GM23338 (cell line): Measurements from ENCODE around the gene R3HCC1L. TPM values are rescaled to one million over a fixed set of nuclear protein-coding genes. Genes with fewer than 3 reads are reported as not detected.

Source experiments
- ATAC-seq: fragments of 200-7000 bp; cut with Tn5 transposase; 3 replicates; pipeline ENCODE4 v1.9.1; 2020
- DNase-seq: peaks from one replicate; pipeline ENCODE4 v3.0.0-alpha.2; 2015; ENCODE audit warnings: low spot score
- H2AFZ ChIP-seq: fragments of 200-600 bp; sonication (generic); 2 replicates; pipeline ENCODE4 v1.8.0; 2016; ENCODE audit warnings: antibody characterized with exemption, mild to moderate bottlenecking, moderate library complexity
- H3F3A ChIP-seq: fragments of 200-600 bp; sonication (generic); replicated peaks from 2 replicates; pipeline ENCODE4 v1.8.0; 2017; ENCODE audit warnings: antibody characterized with exemption, mixed run types, low read depth
- H3K27ac ChIP-seq: fragments of 200-600 bp; sonication (generic); 2 replicates; pipeline ENCODE4 v1.6.1; 2016; ENCODE audit warnings: low read depth
- H3K27me3 ChIP-seq: fragments of 200-600 bp; sonication (generic); 2 replicates; pipeline ENCODE4 v1.8.0; 2016; ENCODE audit warnings: mild to moderate bottlenecking, mixed run types, moderate library complexity; ENCODE audit not compliant: insufficient read depth
- H3K36me3 ChIP-seq: fragments of 200-600 bp; sonication (generic); 2 replicates; pipeline ENCODE4 v1.8.0; 2016; ENCODE audit warnings: mild to moderate bottlenecking; ENCODE audit not compliant: insufficient read depth
- H3K4me1 ChIP-seq: fragments of 200-600 bp; sonication (generic); 2 replicates; pipeline ENCODE4 v1.8.0; 2016; ENCODE audit warnings: mild to moderate bottlenecking, moderate library complexity; ENCODE audit not compliant: insufficient read depth
- H3K4me2 ChIP-seq: fragments of 200-600 bp; sonication (generic); 2 replicates; pipeline ENCODE4 v1.7.1; 2017; ENCODE audit warnings: mixed run types
- H3K4me3 ChIP-seq: fragments of 200-600 bp; sonication (generic); 2 replicates; pipeline ENCODE4 v1.6.1; 2016; ENCODE audit warnings: mixed run types
- H3K79me2 ChIP-seq: fragments of 200-600 bp; sonication (generic); replicated peaks from 2 replicates; pipeline ENCODE4 v1.8.0; 2017; ENCODE audit warnings: mild to moderate bottlenecking; ENCODE audit not compliant: insufficient read depth
- H3K9me2 ChIP-seq: fragments of 200-600 bp; sonication (generic); 2 replicates; pipeline ENCODE4 v1.8.0; 2017; ENCODE audit not compliant: insufficient read depth
- H4K20me1 ChIP-seq: fragments of 200-600 bp; sonication (generic); replicated peaks from 2 replicates; pipeline ENCODE4 v1.8.0; 2017; ENCODE audit warnings: mild to moderate bottlenecking; ENCODE audit not compliant: insufficient read depth
- H3K27ac Mint-ChIP-seq: 2 replicates; pipeline ENCODE4 v1.8.0; 2020; ENCODE audit warnings: inconsistent platforms, mild to moderate bottlenecking, moderate library complexity, mixed read lengths
- H3K27me3 Mint-ChIP-seq: 3 replicates; pipeline ENCODE4 v1.8.0; 2022; ENCODE audit warnings: low read depth, mild to moderate bottlenecking, moderate library complexity, mixed read lengths, inconsistent platforms; ENCODE audit not compliant: insufficient read depth, poor library complexity
- H3K36me3 Mint-ChIP-seq: 3 replicates; pipeline ENCODE4 v1.8.0; 2021; ENCODE audit warnings: low read depth, mild to moderate bottlenecking, inconsistent platforms, moderate library complexity, mixed read lengths
- H3K4me1 Mint-ChIP-seq: 3 replicates; pipeline ENCODE4 v1.8.0; 2020; ENCODE audit warnings: mild to moderate bottlenecking, inconsistent platforms, mixed read lengths
- H3K4me3 Mint-ChIP-seq: 3 replicates; pipeline ENCODE4 v1.8.0; 2021; ENCODE audit warnings: moderate library complexity, mild to moderate bottlenecking, inconsistent platforms, mixed read lengths
- H3K9me3 Mint-ChIP-seq: 3 replicates; pipeline ENCODE4 v1.8.0; 2020; ENCODE audit warnings: moderate library complexity, mild to moderate bottlenecking, inconsistent platforms, mixed read lengths
- CREB1 ChIP-seq: fragments of 250-450 bp; sonication (Bioruptor Pico); IDR thresholded peaks from 2 replicates; pipeline ENCODE4 v1.5.0; 2020; ENCODE audit warnings: low read depth, mild to moderate bottlenecking, moderate library complexity
- CTCF ChIP-seq, 2 experiments: fragments of 200-600 bp in 1 of 2; sonication (generic) in 1 of 2; conservative IDR thresholded peaks; 2 replicates each; pipeline versions ENCODE4 v1.5.1 to v1.6.1; 2016 to 2017; ENCODE audit warnings: antibody characterized with exemption in 2 of 2, low read depth in 2 of 2, mild to moderate bottlenecking in 2 of 2, moderate library complexity in 1 of 2
- ETS1 ChIP-seq: IDR thresholded peaks from 2 replicates; pipeline ENCODE4 v1.6.1; 2016; ENCODE audit warnings: antibody characterized with exemption
- JUNB ChIP-seq: IDR thresholded peaks from one replicate; pipeline ENCODE4 v1.6.1; 2016; ENCODE audit warnings: antibody characterized with exemption; ENCODE audit not compliant: unreplicated experiment
- NANOG ChIP-seq: IDR thresholded peaks from 2 replicates; pipeline ENCODE4 v1.6.1; 2016; ENCODE audit warnings: antibody characterized with exemption, borderline replicate concordance
- POLR2AphosphoS5 ChIP-seq: IDR thresholded peaks from 2 replicates; pipeline ENCODE4 v1.6.1; 2016; ENCODE audit warnings: antibody characterized with exemption, low read depth
- STAT1 ChIP-seq: IDR thresholded peaks from one replicate; pipeline ENCODE4 v1.6.1; 2016; ENCODE audit warnings: antibody characterized with exemption; ENCODE audit not compliant: unreplicated experiment
- ZNF462 ChIP-seq: fragments of 250-450 bp; sonication (Bioruptor Pico); IDR thresholded peaks from 2 replicates; pipeline ENCODE4 v1.5.0; 2020; ENCODE audit warnings: mild to moderate bottlenecking, moderate library complexity
- long read RNA-seq: library from polyadenylated mRNA; unstranded; transcript quantifications from one replicate; pipeline ENCODE4 v2.0.0, GENCODE V29; 2020; ENCODE audit not compliant: unreplicated experiment
- polyA plus RNA-seq: library from polyadenylated mRNA; unstranded; fragments of >200 nt; fragmentation: Nextera tagmentation; extraction: Ambion mirVana; gene quantifications from 2 replicates; pipeline ENCODE4 v1.2.1, GENCODE V29; 2016
- total RNA-seq: library from RNA; depleted of rRNA; stranded (reverse); fragments of >200 nt; shearing (Covaris generic); gene quantifications from 2 replicates; pipeline ENCODE4 v1.2.3, GENCODE V29; 2014; rRNA removed

The R3HCC1L gene
- total RNA-seq (13.6 and 15.8 TPM in 2 replicates), polyA plus RNA-seq (7.2 and 9.3 TPM in 2 replicates)
- long read RNA-seq, partial matches to known transcripts, result 3 of 6 reads
- long read RNA-seq, other reads (novel, unspliced or antisense), result 3 of 6 reads

GRCh38 chr10:98134431-98135221 is at the start of gene R3HCC1L:
TSS of gene R3HCC1L (plus strand) at chr10:98134657. CDS start at chr10:98208115, 73,458 bp downstream.
- peak within 1 kb of the TSS; percentile 93 for H3K4me3 Mint-ChIP-seq
- H3K27ac Mint-ChIP-seq, result peak within 1 kb of the TSS; percentile 96
- H3K27me3 ChIP-seq, result no peaks in the 10 kb centered on the region
- peaks cover 20% of the 10 kb centered on the region for H3K9me3 Mint-ChIP-seq
- ATAC-seq (peak; percentile 96), DNase-seq (peak; percentile 94)
- peaks cover 9% of the 10 kb centered on the region; the same call in 1 of the 2 replicates for H4K20me1 ChIP-seq
- peak within 1 kb of the TSS; percentile 93 for H3K4me3 ChIP-seq
- peaks cover 20% of the 10 kb centered on the region for H3K4me1 Mint-ChIP-seq
- peaks cover 20% of the 10 kb centered on the region for H3K36me3 Mint-ChIP-seq
- H3K27me3 Mint-ChIP-seq, result peaks cover 14% of the 10 kb centered on the region
- H3K4me1 ChIP-seq, result peaks cover 14% of the 10 kb centered on the region
- H3K27ac ChIP-seq, result peak within 1 kb of the TSS; percentile 82
- H2AFZ ChIP-seq, result peak within 1 kb of the TSS; percentile 98
- TF ChIP-seq STAT1, result no peak
- TF ChIP-seq CTCF (conservative IDR thresholded peaks at IDR 0.05; ENCODE audit: low read depth in 2 of 2), result no peak
- TF ChIP-seq ETS1, result peak; percentile 94
- TF ChIP-seq JUNB, result no peak
- TF ChIP-seq POLR2AphosphoS5, result peak; percentile 90
- TF ChIP-seq ZNF462 (CRISPR knock-in tag), result no peak
- peak; percentile 85 for TF ChIP-seq CREB1 (CRISPR knock-in tag)
- no peak for TF ChIP-seq NANOG
- H3K79me2 ChIP-seq, result peaks cover 46% of the 10 kb centered on the region
- H3F3A ChIP-seq, result no peaks in the 10 kb centered on the region; the same call in none of the 2 replicates
- peaks cover 11% of the 10 kb centered on the region for H3K9me2 ChIP-seq
- H3K36me3 ChIP-seq, result no peaks in the 10 kb centered on the region
- H3K4me2 ChIP-seq, result peak within 1 kb of the TSS; percentile 98
